K562 (cell line): ENCODE measurements around the gene NXPH4. TPM values are rescaled to one million over a fixed set of nuclear protein-coding genes. Genes with fewer than 3 reads are reported as not detected.

ENCODE experiments used
- ATAC-seq: fragments of 200-7000 bp; cut with Tn5 transposase; 3 replicates; pipeline ENCODE4 v1.9.1; 2020; ENCODE audit warnings: moderate library complexity
- BruUV-seq: library from RNA; stranded (reverse); fragments of 400-500 nt; replicated peaks from 2 replicates; lab custom pipeline; 2021; lab: Mats Ljungman, UMichigan
- CTCF ChIA-PET: fragments of 300-600 bp; formaldehyde crosslinking; extraction: SDS; loops from one replicate; lab custom pipeline; 2021; ENCODE audit warnings: low intra/inter-chr PET ratio; lab: Yijun Ruan, JAX
- POLR2A ChIA-PET: fragments of 300-600, 350-650 bp; sonication (Branson Sonifier 250); formaldehyde crosslinking; extraction: SDS; loops from one replicate; lab custom pipeline; 2021; ENCODE audit warnings: antibody characterized with exemption, inconsistent platforms; lab: Yijun Ruan, JAX
- DNase-seq, 4 experiments: peaks; one replicate each; pipeline versions ENCODE4 v3.0.0 to v3.0.0-alpha.2; 2011 to 2018; ENCODE audit warnings: low spot score in 3 of 4, mixed read lengths in 3 of 4; ENCODE audit errors: extremely low read depth in 1 of 4
- FAIRE-seq: peaks from 2 replicates; lab custom pipeline; 2011; peaks lifted over from hg19 to GRCh38; lab: Jason Lieb, UNC
- H2AFZ ChIP-seq: 2 replicates; pipeline ENCODE4 v1.6.0; 2011; ENCODE audit warnings: low read depth, low read length, control low read depth, inconsistent platforms
- H3K27ac ChIP-seq: fragments of 200-600 bp; 3 replicates; pipeline ENCODE4 v1.8.0; 2011; ENCODE audit warnings: low read depth, mild to moderate bottlenecking, control low read depth, inconsistent platforms, low read length, moderate library complexity, mixed read lengths; ENCODE audit errors: extremely low read depth
- H3K27me3 ChIP-seq, 2 experiments: fragments of 300-600 bp in 1 of 2; 2 replicates in 1 of 2; 3 replicates in 1 of 2; pipeline versions ENCODE4 v1.6.0 to v1.8.0; 2011; ENCODE audit warnings: inconsistent platforms in 2 of 2, low read length in 2 of 2, mild to moderate bottlenecking in 1 of 2, mixed read lengths in 1 of 2, moderate library complexity in 1 of 2; ENCODE audit not compliant: control insufficient read depth in 2 of 2, insufficient read depth in 2 of 2
- H3K36me3 ChIP-seq: fragments of 300-600 bp; 3 replicates; pipeline ENCODE4 v1.8.0; 2011; ENCODE audit warnings: mild to moderate bottlenecking, low read length, inconsistent platforms; ENCODE audit not compliant: control insufficient read depth, insufficient read depth
- H3K4me1 ChIP-seq, 2 experiments: fragments of 200-600 bp in 1 of 2; replicated peaks in 1 of 2; 2 replicates in 1 of 2; 3 replicates in 1 of 2; pipeline versions ENCODE4 v1.5.1 to v1.8.0; 2011; ENCODE audit warnings: inconsistent platforms in 2 of 2, low read length in 2 of 2, mild to moderate bottlenecking in 1 of 2, mixed read lengths in 1 of 2, moderate library complexity in 1 of 2; ENCODE audit not compliant: control insufficient read depth in 2 of 2, insufficient read depth in 2 of 2
- H3K4me2 ChIP-seq: 2 replicates; pipeline ENCODE4 v1.6.1; 2011; ENCODE audit warnings: low read length, control low read depth, inconsistent platforms, mixed read lengths; ENCODE audit not compliant: insufficient read depth
- H3K4me3 ChIP-seq: fragments of 200-600 bp; sonication (generic), shearing (Covaris generic); 2 replicates; pipeline ENCODE4 v1.5.1; 2016; ENCODE audit warnings: control low read depth, inconsistent platforms
- H3K79me2 ChIP-seq: fragments of 200-600 bp; 3 replicates; pipeline ENCODE4 v1.8.0; 2011; ENCODE audit warnings: low read length, inconsistent platforms; ENCODE audit not compliant: control insufficient read depth, insufficient read depth
- H3K9ac ChIP-seq, 2 experiments: 2 replicates each; pipeline versions ENCODE4 v1.6.0 to v1.6.1; 2011; ENCODE audit warnings: low read depth in 2 of 2, low read length in 2 of 2, control low read depth in 1 of 2, inconsistent platforms in 1 of 2, mild to moderate bottlenecking in 1 of 2, mixed read lengths in 1 of 2; ENCODE audit not compliant: insufficient read depth in 1 of 2
- H3K9me1 ChIP-seq: one replicate; pipeline ENCODE4 v1.6.0; 2011; ENCODE audit warnings: inconsistent platforms, mild to moderate bottlenecking, low read length, moderate library complexity; ENCODE audit not compliant: control insufficient read depth, insufficient read depth
- H3K9me3 ChIP-seq: replicated peaks from 2 replicates; pipeline ENCODE4 v1.5.1; 2011; ENCODE audit warnings: low read depth, low read length, inconsistent platforms; ENCODE audit not compliant: control insufficient read depth, insufficient read depth
- H4K20me1 ChIP-seq: replicated peaks from 2 replicates; pipeline ENCODE4 v1.6.1; 2011; ENCODE audit warnings: low read length, inconsistent platforms, mixed read lengths; ENCODE audit not compliant: control insufficient read depth, insufficient read depth
- ATF3 ChIP-seq, 2 experiments: fragments of 450-650 bp in 1 of 2; sonication (generic) in 1 of 2; formaldehyde crosslinking in 1 of 2; IDR thresholded peaks in 1 of 2; conservative IDR thresholded peaks in 1 of 2; 2 replicates each; pipeline versions ENCODE4 v1.6.1 to v1.8.1; 2016 to 2023; ENCODE audit warnings: mild to moderate bottlenecking in 2 of 2, moderate library complexity in 2 of 2, inconsistent platforms in 1 of 2, missing genetic modification reagents in 1 of 2
- BHLHE40 ChIP-seq: IDR thresholded peaks from 2 replicates; pipeline ENCODE4 v1.6.1; 2011; ENCODE audit warnings: low read length, improper control_type of control experiment
- E2F6 ChIP-seq, 2 experiments: IDR thresholded peaks; 2 replicates each; pipeline ENCODE4 v1.6.1; 2011; ENCODE audit warnings: borderline replicate concordance in 1 of 2, control low read depth in 1 of 2, low read depth in 1 of 2, low read length in 1 of 2, mild to moderate bottlenecking in 1 of 2, mixed read lengths in 1 of 2, moderate library complexity in 1 of 2; ENCODE audit not compliant: insufficient read depth in 1 of 2, insufficient read length in 1 of 2, poor library complexity in 1 of 2, severe bottlenecking in 1 of 2; ENCODE audit errors: extremely low read depth in 1 of 2
- FIP1L1 ChIP-seq: fragments of 200-400 bp; formaldehyde crosslinking; IDR thresholded peaks from 2 replicates; pipeline ENCODE4 v1.6.1; 2018; ENCODE audit warnings: mild to moderate bottlenecking, low read depth, low read length; ENCODE audit not compliant: poor library complexity, severe bottlenecking
- FOXP4 ChIP-seq: sonication (generic); formaldehyde crosslinking; IDR thresholded peaks from 2 replicates; pipeline ENCODE4 v1.8.0; 2022; ENCODE audit warnings: mild to moderate bottlenecking, missing genetic modification reagents, borderline replicate concordance
- KDM1A ChIP-seq, 2 experiments: fragments of 450-650 bp; IDR thresholded peaks; 2 replicates each; pipeline ENCODE4 v1.6.1; 2016; ENCODE audit warnings: mild to moderate bottlenecking in 2 of 2
- NR1H2 ChIP-seq: sonication (generic); formaldehyde crosslinking; IDR thresholded peaks from 2 replicates; pipeline ENCODE4 v1.4.0; 2020; ENCODE audit warnings: mild to moderate bottlenecking, missing genetic modification reagents
- NRF1 ChIP-seq, 2 experiments: fragments of 450-650 bp; IDR thresholded peaks in 1 of 2; conservative IDR thresholded peaks in 1 of 2; 2 replicates each; pipeline ENCODE4 v1.6.1; 2014; ENCODE audit warnings: mild to moderate bottlenecking in 2 of 2
- POLR2B ChIP-seq: fragments of 450-650 bp; IDR thresholded peaks from 2 replicates; pipeline ENCODE4 v1.6.1; 2018; ENCODE audit warnings: low read depth; ENCODE audit not compliant: partially characterized antibody
- SAP30 ChIP-seq: fragments of 200-600 bp; sonication (generic); IDR thresholded peaks from 2 replicates; pipeline ENCODE4 v1.6.1; 2012; ENCODE audit warnings: borderline replicate concordance, low read depth, mild to moderate bottlenecking, moderate library complexity, low read length, control low read depth, inconsistent platforms; ENCODE audit not compliant: insufficient read depth, poor library complexity, severe bottlenecking
- ZNF644 ChIP-seq: fragments of 200-800 bp; sonication (Bioruptor generic); IDR thresholded peaks from 2 replicates; pipeline ENCODE4 v1.6.1; 2016; ENCODE audit warnings: low read depth, missing genetic modification characterization, missing compliant biosample characterization
- ZNF830 ChIP-seq: fragments of 250-450 bp; sonication (Bioruptor Pico); IDR thresholded peaks from 2 replicates; pipeline ENCODE4 v1.5.0; 2021; ENCODE audit warnings: mild to moderate bottlenecking
- WGBS: fragments of 100-300 bp; shearing (Covaris generic); methylation state at CpG from one replicate; pipeline ENCODE4 v1.1.6; 2016; ENCODE audit warnings: low coverage, mixed read lengths; ENCODE audit not compliant: insufficient coverage; ENCODE audit errors: missing lambda C conversion rate; 5-methylcytosine and 5-hydroxymethylcytosine counted together
- in situ Hi-C: fragments of 300-500 bp; cut with MboI; formaldehyde crosslinking; loops from 4 replicates; pipeline ENCODE4 v1.15.0; 2018; ENCODE audit warnings: inconsistent platforms, mixed read lengths
- intact Hi-C: fragments of 100-400 bp; cut with micrococcal nuclease; formaldehyde crosslinking; loops from 2 replicates; pipeline ENCODE4 v1.14.2; 2022
- polyA plus RNA-seq, 8 experiments: library from polyadenylated mRNA; depleted of rRNA in 4 of 8; stranded (reverse) in 5 of 8; unstranded in 3 of 8; fragments of >200 nt; fragmentation: Nextera tagmentation in 2 of 8; fragmentation: Illumina TruSeq in 1 of 8; extraction: Ambion mirVana in 2 of 8; extraction: Trizol in 1 of 8; gene quantifications; 2 replicates each; pipeline versions ENCODE4 v1.2.1 to v1.2.3, GENCODE V29; 2011 to 2014; ENCODE audit warnings: inconsistent platforms in 1 of 8, missing spikeins in 1 of 8
- total RNA-seq, 7 experiments: library from RNA; depleted of rRNA in 6 of 7; stranded (reverse); fragments of >200 nt in 6 of 7; fragmentation: Illumina TruSeq in 2 of 7; extraction: Trizol in 2 of 7; gene quantifications; 2 replicates each; pipeline versions ENCODE4 v1.2.1 to v1.2.3, GENCODE V29; 2011 to 2021; ENCODE audit warnings: low replicate concordance in 1 of 7
- TF ChIP-seq, protein P1 (sequence below): sonication (generic); formaldehyde crosslinking; IDR thresholded peaks from 2 replicates; pipeline ENCODE4 v1.5.0; 2020; ENCODE audit warnings: missing genetic modification reagents

The NXPH4 gene
- total and polyA plus RNA-seq, 9 of the 15 experiments (the other 6 are each of a cell fraction or from before 2014, with no cell fraction given): 0.49 to 2.7 (median 1.1) TPM; not detected in 4

DNA sequence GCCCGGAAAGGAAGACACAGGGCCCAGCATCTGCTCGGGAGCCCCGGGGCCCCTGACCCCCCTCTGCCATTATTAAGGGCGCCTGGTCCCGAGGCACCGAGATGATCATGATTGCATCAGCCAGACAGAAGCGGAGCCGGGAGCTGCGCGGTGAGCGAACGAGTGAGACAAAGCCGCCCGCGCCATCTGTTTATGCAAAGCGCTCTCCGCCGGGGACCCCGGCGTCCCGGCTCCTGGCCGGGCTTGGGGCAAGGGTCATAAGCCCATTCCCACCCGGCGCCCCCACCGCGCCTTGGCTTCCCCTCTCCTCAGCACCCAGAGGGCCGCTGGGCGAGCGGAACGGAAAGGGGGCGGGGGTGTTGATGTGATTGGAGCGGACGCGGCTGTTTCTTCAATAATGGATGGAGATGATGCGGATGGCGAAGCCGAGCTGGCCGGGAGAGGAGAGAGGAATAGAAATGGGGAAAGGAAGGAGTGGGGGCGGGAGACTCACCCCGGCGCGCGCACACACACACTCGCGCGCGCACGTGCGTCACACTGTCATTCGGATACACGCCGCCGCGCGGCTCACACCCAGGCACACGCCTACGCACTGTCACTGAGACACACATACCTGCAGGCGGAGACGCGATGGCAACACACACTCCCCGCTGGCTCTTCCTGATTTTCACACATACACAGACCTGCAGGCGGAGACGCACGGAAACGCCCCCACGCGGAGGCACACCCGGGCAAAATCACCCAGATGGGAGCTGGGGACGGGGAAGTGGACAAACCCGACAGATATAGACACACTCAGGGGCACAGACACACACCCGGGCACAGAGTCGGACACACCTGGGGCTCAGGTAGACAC is 23.7 kb downstream of the NXPH4 start:
- H3K4me2 ChIP-seq: peak overlapping the region; percentile 84
- no peaks in the 10 kb centered on the region for H3K9me3 ChIP-seq
- H3K36me3 ChIP-seq: peaks cover 6% of the 10 kb centered on the region; the same call in 1 of the 3 replicates
- no peaks in the 10 kb centered on the region for H3K79me2 ChIP-seq
- H3K27me3 ChIP-seq: peaks cover 2 to 23% of the 10 kb centered on the region in 2 experiments; a peak in 3 of 5 replicates
- DNase-seq: peak; percentile 49 to 75 (median 73)
- in situ Hi-C loops: loop anchor here (5.0 kb wide), 1 partner anchor 33 kb away; no protein-coding TSS in a partner anchor
- no peak for FAIRE-seq
- peak overlapping the region; percentile 99 for H2AFZ ChIP-seq
- no peak overlapping the region; the same call in 2 of the 3 replicates for H3K27ac ChIP-seq
- peak; percentile 1; the same call in 2 of the 3 replicates for ATAC-seq
- peak overlapping the region; percentile 63 to 84; a peak in 3 of 4 replicates for H3K9ac ChIP-seq
- ChIA-PET POLR2A (interaction anchor here (0.6 to 4.7 kb wide), 5 partner anchors 10 to 219 kb away, joined by 3 to 33 read pairs (median 3); partner anchors contain the start of gene SHMT2), CTCF (interaction anchor here (0.5 to 6.6 kb wide), 8 partner anchors 20 to 232 kb away, joined by 3 to 186 read pairs (median 3); partner anchors contain the start of gene NXPH4)
- peaks cover 45 to 83% of the 10 kb centered on the region in 2 experiments for H3K4me1 ChIP-seq
- 3% methylated on average over 51 of the region's 72 CpGs for WGBS
- peaks cover 8% of the 10 kb centered on the region for H4K20me1 ChIP-seq
- H3K4me3 ChIP-seq: peak overlapping the region; percentile 46
- no TSS peak for BruUV-seq
- intact Hi-C loops: loop anchor here (5.0 to 10.0 kb wide), 3 partner anchors 43 to 163 kb away; partner anchors contain the start of genes LRP1 and NEMP1
- no peaks in the 10 kb centered on the region for H3K9me1 ChIP-seq
- TF ChIP-seq NRF1 (conservative IDR thresholded peaks at IDR 0.05 in 1 of 2, IDR thresholded peaks at IDR 0.05 in 1 of 2) (peak; percentile 85 to 87), FOXP4 (no peak), KDM1A (IDR thresholded peaks at IDR 0.05) (peak; percentile 54 to 70; a peak in 3 of 4 replicates), ZNF644 (tag) (no peak), FIP1L1 (peak; percentile 54), ZNF830 (CRISPR knock-in tag) (no peak), ATF3 (IDR thresholded peaks at IDR 0.05) (peak; percentile 95), ATF3 (CRISPR knock-in tag; conservative IDR thresholded peaks at IDR 0.05) (no peak), POLR2B (no peak), BHLHE40 (peak; percentile 92), NR1H2 (CRISPR knock-in tag) (no peak), SAP30 (peak; percentile 49), E2F6 (IDR thresholded peaks at IDR 0.05; ENCODE audit: borderline replicate concordance in 1 of 2, extremely low read depth in 1 of 2, insufficient read depth in 1 of 2, insufficient read length in 1 of 2, low read depth in 1 of 2, low read length in 1 of 2, poor library complexity in 1 of 2, severe bottlenecking in 1 of 2) (peak; percentile 43 to 62)
- TF ChIP-seq, protein P1, sequence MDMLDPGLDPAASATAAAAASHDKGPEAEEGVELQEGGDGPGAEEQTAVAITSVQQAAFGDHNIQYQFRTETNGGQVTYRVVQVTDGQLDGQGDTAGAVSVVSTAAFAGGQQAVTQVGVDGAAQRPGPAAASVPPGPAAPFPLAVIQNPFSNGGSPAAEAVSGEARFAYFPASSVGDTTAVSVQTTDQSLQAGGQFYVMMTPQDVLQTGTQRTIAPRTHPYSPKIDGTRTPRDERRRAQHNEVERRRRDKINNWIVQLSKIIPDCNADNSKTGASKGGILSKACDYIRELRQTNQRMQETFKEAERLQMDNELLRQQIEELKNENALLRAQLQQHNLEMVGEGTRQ (CRISPR knock-in tag): peak; percentile 19; the same call in 1 of the 2 replicates
